ENCODE data around the gene KEAP1.

KEAP1 gene

DNA sequence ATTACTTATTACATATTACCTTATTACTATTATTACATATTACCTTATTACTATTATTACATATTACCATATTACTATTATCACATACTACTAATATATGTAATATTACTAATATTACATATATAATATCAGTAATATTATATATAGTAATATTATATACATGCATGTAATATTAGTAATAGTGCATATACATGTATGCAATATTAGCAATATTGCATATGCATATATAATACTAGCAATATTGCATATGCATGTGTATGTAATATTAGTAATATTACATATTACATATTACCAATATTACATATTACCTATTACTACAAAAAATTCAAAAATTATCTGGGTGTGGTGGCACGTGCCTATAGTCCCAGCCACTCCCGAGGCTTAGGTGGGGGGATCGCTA is 60.5 kb downstream of the KEAP1 start:
- no peak for DNase-seq

DNA sequence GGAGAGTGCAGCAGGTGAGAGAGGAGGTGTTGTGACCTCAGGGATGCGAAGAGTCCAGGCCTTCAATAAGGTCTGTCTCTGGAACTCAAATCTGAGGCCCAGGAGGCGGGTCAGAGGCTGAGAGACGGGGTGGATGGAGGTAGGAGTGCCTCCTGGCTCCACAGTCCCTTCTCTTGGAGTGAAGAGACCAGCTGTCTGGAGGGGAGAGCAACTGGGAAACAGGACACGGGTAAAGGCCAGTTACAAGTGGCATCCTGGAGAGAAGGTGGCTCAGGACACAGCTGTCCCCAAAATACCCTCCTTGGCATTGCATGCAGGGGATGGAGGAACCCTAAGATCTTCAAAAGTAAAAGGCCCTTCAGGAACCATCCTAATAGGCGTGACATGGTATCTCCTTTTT is 63.6 kb downstream of the KEAP1 start:
- DNase-seq: no peak
